ENCODE measurements around the gene STRBP.

DNA sequence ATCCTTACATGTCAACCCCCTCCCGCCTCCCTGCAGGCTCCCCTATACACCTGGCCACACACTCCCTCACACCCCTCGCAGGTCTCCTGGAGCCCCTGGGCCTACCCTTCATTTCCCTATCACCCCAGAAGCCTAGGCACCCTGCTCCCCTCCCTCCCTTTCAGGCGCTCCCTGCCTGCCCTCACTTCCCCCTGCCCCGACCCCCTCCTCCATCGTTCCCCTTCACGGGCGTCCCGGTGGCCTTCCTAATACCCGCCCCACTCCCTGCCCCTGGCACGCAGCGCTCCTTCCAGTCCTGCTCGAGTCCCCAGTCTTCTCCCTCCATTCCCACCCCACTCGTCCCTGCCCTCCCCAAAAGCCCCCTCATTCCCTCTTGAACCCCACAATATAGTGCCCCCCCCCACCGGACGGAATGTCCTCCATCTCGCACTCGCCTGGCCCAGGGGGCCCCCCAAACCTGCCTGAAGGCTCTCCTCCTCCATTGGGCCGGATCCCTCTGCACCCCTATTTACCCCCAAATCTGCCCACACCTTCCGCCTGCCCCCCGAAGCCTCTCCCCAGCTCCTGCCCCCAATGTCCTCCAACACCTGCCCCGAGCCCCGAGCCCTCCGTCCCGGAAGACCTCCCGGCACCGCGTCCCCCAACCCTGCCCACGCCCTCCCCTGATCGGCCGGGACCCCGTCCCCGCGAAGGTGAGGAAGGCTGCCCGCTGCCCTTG lies 746 bp downstream of the STRBP start:
- TF ChIP-seq FOXP2 (optimal IDR thresholded peaks at IDR 0.05; ENCODE audit: borderline replicate concordance, extremely low read depth, extremely low read length, insufficient read depth) (no peak), TAF1 (IDR thresholded peaks at IDR 0.05; ENCODE audit: borderline replicate concordance, insufficient read depth, low read length) (no peak), POLR2AphosphoS5 (IDR thresholded peaks at IDR 0.05; ENCODE audit: low read depth, low read length) (no peak), SIN3A (IDR thresholded peaks at IDR 0.05; ENCODE audit: borderline replicate concordance, insufficient read depth, low read length) (no peak)
- TF ChIP-seq, protein P1, sequence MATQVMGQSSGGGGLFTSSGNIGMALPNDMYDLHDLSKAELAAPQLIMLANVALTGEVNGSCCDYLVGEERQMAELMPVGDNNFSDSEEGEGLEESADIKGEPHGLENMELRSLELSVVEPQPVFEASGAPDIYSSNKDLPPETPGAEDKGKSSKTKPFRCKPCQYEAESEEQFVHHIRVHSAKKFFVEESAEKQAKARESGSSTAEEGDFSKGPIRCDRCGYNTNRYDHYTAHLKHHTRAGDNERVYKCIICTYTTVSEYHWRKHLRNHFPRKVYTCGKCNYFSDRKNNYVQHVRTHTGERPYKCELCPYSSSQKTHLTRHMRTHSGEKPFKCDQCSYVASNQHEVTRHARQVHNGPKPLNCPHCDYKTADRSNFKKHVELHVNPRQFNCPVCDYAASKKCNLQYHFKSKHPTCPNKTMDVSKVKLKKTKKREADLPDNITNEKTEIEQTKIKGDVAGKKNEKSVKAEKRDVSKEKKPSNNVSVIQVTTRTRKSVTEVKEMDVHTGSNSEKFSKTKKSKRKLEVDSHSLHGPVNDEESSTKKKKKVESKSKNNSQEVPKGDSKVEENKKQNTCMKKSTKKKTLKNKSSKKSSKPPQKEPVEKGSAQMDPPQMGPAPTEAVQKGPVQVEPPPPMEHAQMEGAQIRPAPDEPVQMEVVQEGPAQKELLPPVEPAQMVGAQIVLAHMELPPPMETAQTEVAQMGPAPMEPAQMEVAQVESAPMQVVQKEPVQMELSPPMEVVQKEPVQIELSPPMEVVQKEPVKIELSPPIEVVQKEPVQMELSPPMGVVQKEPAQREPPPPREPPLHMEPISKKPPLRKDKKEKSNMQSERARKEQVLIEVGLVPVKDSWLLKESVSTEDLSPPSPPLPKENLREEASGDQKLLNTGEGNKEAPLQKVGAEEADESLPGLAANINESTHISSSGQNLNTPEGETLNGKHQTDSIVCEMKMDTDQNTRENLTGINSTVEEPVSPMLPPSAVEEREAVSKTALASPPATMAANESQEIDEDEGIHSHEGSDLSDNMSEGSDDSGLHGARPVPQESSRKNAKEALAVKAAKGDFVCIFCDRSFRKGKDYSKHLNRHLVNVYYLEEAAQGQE (IDR thresholded peaks at IDR 0.05; ENCODE audit: insufficient read depth in 1 of 2, low read depth in 2 of 2, low read length in 2 of 2), result no peak

All from PFSK-1 (cell line).